AG09319 (cell line): ENCODE data around the gene ZBTB7C.

Source experiments
- DNase-seq: peaks from one replicate; pipeline ENCODE4 v3.0.0-alpha.2; 2010; ENCODE audit warnings: low read depth; ENCODE audit errors: extremely low read depth
- CTCF ChIP-seq: IDR thresholded peaks from 2 replicates; pipeline ENCODE4 v1.5.1; 2011; ENCODE audit warnings: low read depth, mild to moderate bottlenecking, inconsistent platforms, low read length, moderate library complexity

The ZBTB7C gene

GRCh38 chr18:48104705-48105104 is 304.5 kb downstream of the ZBTB7C start:
- TF ChIP-seq CTCF: no peak
- no peak for DNase-seq

- no peak for DNase-seq
- TF ChIP-seq CTCF: no peak
These were observed 308.5 kb downstream of the ZBTB7C start for GRCh38 chr18:48100651-48101165.

GRCh38 chr18:48100165-48100575 is 309.0 kb downstream of the ZBTB7C start:
- DNase-seq: no peak

GRCh38 chr18:48099481-48100164 is 309.6 kb downstream of the ZBTB7C start:
- no peak for TF ChIP-seq CTCF
- no peak for DNase-seq

More at GRCh38 chr18:48100165-48100575, 309.0 kb downstream of the ZBTB7C start:
- no peak for TF ChIP-seq CTCF

- TF ChIP-seq CTCF: no peak
- DNase-seq: no peak
These were observed 310.6 kb downstream of the ZBTB7C start for GRCh38 chr18:48098538-48098937.

- no peak for DNase-seq
- no peak for TF ChIP-seq CTCF
These were observed 311.2 kb downstream of the ZBTB7C start for GRCh38 chr18:48098007-48098406.

GRCh38 chr18:48095726-48096125 is 313.5 kb downstream of the ZBTB7C start:
- DNase-seq: no peak
- no peak for TF ChIP-seq CTCF
